GM19467 (cell line): ENCODE data around the gene AAMDC.

Experiments used
- ATAC-seq: cut with Tn5 transposase; IDR thresholded peaks from one replicate; pipeline ENCODE4 v1.9.1; 2021; ENCODE audit warnings: mild to moderate bottlenecking, moderate library complexity; ENCODE audit not compliant: unreplicated experiment

The AAMDC gene

GRCh38 chr11:77820565-77821348 lies at the start of gene AAMDC, which contains the start of gene RSF1:
Gene AAMDC (plus strand): TSS chr11:77821144. CDS start chr11:77842497, 21,353 bp downstream.
Gene RSF1 (minus strand): TSS chr11:77820722. CDS start chr11:77820714, 8 bp downstream.
- peak; percentile 87 for ATAC-seq

- no peak for ATAC-seq
Observed at GRCh38 chr11:77775936-77776335, 45.0 kb upstream of the AAMDC start.

GRCh38 chr11:77776455-77776854 lies 44.5 kb upstream of the AAMDC start:
- no peak for ATAC-seq

GRCh38 chr11:77778118-77778517 lies 42.8 kb upstream of the AAMDC start:
- no peak for ATAC-seq

GRCh38 chr11:77778549-77778948 lies 42.4 kb upstream of the AAMDC start:
- ATAC-seq, result no peak

GRCh38 chr11:77779935-77780334 lies 41.0 kb upstream of the AAMDC start:
- ATAC-seq, result no peak

- no peak for ATAC-seq
Observed at GRCh38 chr11:77783025-77783424, 37.9 kb upstream of the AAMDC start.

GRCh38 chr11:77784572-77784971 lies 36.4 kb upstream of the AAMDC start:
- ATAC-seq, result no peak

GRCh38 chr11:77789061-77789730 lies 31.7 kb upstream of the AAMDC start:
- no peak for ATAC-seq

- no peak for ATAC-seq
Observed at GRCh38 chr11:77789731-77790476, 31.0 kb upstream of the AAMDC start.

GRCh38 chr11:77791301-77791700 lies 29.6 kb upstream of the AAMDC start:
- ATAC-seq, result no peak

- ATAC-seq, result no peak
Observed at GRCh38 chr11:77793972-77794371, 27.0 kb upstream of the AAMDC start.

- no peak for ATAC-seq
Observed at GRCh38 chr11:77799338-77799737, 21.6 kb upstream of the AAMDC start.

GRCh38 chr11:77800449-77800848 lies 20.5 kb upstream of the AAMDC start:
- ATAC-seq, result no peak

GRCh38 chr11:77801477-77801876 lies 19.5 kb upstream of the AAMDC start:
- no peak for ATAC-seq

- no peak for ATAC-seq
Observed at GRCh38 chr11:77806415-77806814, 14.5 kb upstream of the AAMDC start.

GRCh38 chr11:77806993-77807392 lies 14.0 kb upstream of the AAMDC start:
- ATAC-seq, result no peak

GRCh38 chr11:77813256-77813655 lies 7.7 kb upstream of the AAMDC start:
- ATAC-seq, result no peak

GRCh38 chr11:77814848-77815247 lies 6.1 kb upstream of the AAMDC start:
- no peak for ATAC-seq

- no peak for ATAC-seq
Observed at GRCh38 chr11:77815459-77815858, 5.5 kb upstream of the AAMDC start.

GRCh38 chr11:77819411-77819920 lies 1.5 kb upstream of the AAMDC start:
- peak; percentile 44 for ATAC-seq
